ENCODE data around the gene TRIM5.
"Not testable (repeated sequence)": the region's sequence is repeated elsewhere in the genome, so short reads cannot be mapped to it uniquely, and the experiment has no call there.

The TRIM5 gene

GRCh38 chr11:5689551-5689983 is 4.7 kb upstream of the TRIM5 start, which contains the start of gene TRIM22:
TRIM22 (plus strand) TSS chr11:5689790; CDS start chr11:5696233, 6,443 bp downstream.
- DNase-seq (ENCODE audit: low read depth, low spot score) = peak; percentile 20

DNA sequence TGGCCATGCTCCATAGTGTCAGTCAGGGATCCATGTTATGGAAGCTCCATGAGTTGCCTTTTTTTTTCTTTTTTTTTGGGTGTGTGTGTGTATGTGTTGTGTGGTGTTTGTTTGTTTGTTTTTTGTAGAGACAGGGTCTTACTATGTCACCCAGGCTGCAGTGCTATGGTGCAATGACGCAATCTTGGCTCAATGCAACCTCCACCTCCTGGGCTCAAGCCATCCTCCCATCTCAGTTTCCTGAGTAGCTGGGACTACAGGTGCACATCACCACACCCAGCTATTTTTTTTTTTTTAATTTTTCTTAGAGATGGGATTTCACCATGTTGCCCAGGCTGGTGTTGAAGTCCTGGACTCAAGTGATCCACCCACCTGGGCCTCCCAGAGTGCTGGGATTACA is 3.6 kb upstream of the TRIM5 start:
- DNase-seq (ENCODE audit: low read depth, low spot score) = no peak

DNA sequence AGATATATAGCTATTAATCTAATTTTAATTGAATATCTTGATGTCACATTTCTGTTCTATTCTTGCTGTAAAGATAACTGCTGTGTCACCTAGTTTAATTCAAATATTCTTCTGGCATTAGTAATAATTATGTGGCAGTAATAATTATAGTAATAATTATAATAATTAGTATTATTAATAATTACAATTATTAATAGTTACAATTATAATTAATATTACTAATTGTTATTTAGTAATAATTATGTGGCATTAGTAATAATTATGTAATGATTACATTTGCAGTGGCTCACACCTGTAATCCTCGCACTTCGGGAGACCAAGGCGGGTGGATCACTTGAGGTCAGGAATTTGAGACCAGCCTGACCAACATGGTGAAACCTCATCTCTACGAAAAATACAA is 1.6 kb upstream of the TRIM5 start:
- DNase-seq (ENCODE audit: low read depth, low spot score) = no peak

DNA sequence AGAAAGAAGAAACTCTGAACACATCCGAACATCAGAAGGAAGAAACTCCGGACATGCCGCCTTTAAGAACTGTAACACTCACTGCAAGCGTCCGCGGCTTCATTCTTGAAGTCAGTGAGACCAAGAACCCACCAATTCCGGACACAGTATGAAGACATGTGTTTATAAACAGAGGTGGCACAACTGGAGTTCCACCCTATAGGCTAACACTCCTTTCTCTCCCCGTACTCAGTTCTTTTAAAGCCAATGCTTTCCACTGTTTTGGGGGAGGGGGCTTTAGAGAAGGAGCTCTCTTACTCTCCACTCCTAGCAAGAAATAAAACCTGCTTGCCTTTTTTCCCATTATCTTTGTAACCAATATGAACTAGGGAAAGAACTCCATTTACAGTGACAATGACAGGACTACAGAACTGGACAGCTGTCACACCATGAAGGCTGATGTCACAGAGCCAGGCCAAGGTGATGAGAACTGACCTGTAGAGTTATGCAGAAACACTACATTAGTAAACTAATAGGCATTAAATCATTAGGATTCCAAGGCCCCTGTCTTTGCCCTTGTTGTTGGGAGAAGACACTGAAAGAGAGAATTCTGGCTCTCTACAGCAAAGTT is 733 bp downstream of the TRIM5 start:
- no peak for DNase-seq (ENCODE audit: low read depth, low spot score)

GRCh38 chr11:5683620-5684019 is 1.3 kb downstream of the TRIM5 start:
- not testable (repeated sequence) for DNase-seq (ENCODE audit: low read depth, low spot score)

DNA sequence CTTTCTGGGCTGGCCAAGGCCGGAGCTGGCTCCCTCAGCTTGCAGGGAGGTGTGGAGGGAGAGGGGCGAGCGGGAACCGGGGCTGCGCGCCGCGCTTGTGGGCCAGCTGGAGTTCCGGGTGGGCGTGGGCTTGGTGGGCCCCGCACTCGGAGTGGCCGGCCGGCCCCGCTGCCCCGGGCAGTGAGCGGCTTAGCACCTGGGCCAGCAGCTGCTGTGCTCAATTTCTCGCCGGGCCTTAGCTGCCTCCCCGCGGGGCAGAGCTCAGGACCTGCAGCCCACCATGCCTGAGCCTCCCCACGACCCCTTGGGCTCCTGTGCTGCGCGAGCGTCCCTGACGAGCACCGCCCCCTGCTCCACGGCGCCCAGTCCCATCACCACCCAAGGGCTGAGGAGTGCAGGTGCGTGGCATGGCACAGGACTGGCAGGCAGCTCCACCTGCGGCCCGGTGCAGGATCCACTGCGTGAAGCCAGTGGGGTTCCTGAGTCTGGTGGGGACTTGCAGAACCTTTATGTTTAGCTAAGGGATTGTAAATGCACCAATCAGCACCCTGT is 1.9 kb downstream of the TRIM5 start:
- DNase-seq (ENCODE audit: low read depth, low spot score) = not testable (repeated sequence)

DNA sequence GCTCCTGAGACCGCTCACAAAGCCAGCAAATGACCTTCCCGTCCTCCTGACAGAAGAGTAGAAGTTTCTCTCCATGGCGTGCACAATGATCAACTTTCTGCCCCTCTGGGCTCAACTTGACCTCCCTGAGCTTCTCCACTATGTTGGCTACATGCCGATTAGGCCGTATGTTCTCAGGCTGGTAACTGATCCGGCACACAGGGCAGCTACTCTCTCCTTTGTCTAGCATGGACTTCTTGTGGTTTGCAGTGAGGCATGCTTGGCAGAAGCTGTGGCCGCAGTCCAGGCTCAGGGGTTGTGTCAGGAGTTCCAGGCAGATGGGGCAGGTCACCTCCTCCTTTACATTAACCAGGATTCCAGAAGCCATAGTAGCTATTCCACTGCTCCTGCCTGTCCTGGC is 5.1 kb downstream of the TRIM5 start:
- no peak for DNase-seq (ENCODE audit: low read depth, low spot score)

- DNase-seq (ENCODE audit: low read depth, low spot score) = no peak
Measured at GRCh38 chr11:5674391-5674790, 10.5 kb downstream of the TRIM5 start.

DNA sequence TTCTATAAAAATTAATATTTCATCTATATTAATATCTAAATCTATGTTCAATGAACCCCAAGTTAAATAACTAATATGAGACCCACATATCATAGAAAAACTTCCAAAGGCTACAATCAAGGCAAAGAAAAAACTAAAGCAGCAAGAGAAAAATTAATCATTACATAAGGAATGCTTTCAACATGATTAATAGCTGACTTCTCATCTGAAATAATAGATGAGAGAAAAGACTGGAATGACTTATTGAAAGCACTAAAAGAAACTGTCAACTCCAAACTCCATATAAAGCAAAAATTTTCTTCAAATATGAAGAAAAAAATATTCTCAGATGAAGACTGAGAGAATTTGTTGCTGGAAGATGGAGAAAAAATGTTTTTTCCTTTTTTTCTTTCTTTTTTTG is 13.0 kb downstream of the TRIM5 start:
- no peak for DNase-seq (ENCODE audit: low read depth, low spot score)

DNA sequence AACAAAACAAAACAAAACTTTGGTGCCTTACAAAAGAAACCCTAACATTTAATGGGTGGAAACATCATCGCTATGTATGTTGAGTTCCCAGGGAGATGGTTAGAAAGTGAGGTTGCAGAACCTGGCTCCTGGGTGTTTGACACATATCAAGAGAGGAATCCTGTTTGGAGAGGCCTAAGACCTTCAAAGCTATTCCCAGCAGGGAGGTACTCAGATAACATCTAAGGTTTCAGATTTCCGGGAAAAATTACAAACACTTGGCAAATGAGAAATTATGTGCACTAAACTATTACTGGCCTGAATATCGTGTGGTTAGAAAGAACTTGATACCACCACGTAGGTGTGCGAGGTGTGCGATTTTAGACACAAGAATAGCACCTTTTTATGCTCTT is 18.5 kb downstream of the TRIM5 start:
- DNase-seq (ENCODE audit: low read depth, low spot score) = no peak

DNA sequence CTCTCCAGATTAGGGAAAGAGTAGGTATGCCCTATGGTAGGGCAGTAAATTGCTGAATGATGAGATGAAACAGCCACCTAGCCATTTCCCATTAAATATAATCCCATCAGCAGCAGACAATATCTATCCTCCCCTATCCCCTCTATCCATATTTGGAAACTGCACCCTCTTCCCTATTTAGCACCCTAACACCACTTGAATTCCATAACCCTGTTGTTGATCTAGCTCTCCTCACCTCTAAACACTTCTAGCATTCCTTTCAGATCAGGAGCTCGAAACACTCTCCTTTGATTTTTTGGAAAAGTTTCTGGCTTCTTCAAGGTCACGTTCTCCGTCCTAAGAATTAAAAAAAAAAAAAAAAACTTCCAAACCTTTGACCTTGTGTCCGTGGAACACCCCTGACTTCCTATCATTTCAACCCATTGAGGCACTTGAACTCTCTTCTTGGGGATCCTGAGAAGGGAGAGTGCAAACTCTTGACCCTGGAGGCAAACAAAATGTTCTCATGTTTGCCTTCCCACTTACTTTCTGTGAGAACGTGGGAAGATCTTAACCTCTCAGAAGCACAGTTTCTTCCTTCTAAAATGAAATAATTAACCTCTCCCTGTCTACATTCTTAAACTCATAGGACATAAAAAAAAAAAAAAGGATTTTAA is 19.0 kb downstream of the TRIM5 start:
- DNase-seq (ENCODE audit: low read depth, low spot score) = no peak

DNA sequence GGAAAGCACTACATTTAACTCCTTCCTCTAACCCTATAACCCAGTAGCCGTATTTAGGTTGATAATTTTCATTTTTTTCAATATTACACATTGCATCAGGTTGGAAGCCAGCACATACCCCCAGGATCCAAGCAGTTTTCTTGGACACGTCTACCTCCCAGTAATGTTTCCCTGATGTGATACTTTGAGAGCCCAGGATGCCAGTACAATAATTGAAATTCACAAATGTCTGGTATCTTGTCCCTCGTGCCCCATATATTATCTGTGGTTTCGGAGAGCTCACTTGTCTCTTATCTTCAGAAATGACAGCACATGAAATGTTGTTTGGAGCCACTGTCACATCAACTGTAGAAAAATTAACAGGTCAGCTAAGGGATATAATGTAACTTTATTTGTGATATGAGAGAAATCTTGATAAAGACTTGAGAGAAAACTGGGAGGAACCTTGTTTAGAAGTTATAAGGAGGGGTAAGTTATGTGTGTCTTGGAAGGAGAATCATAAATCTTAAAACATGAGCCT is 19.8 kb downstream of the TRIM5 start:
- DNase-seq (ENCODE audit: low read depth, low spot score) = no peak

DNA sequence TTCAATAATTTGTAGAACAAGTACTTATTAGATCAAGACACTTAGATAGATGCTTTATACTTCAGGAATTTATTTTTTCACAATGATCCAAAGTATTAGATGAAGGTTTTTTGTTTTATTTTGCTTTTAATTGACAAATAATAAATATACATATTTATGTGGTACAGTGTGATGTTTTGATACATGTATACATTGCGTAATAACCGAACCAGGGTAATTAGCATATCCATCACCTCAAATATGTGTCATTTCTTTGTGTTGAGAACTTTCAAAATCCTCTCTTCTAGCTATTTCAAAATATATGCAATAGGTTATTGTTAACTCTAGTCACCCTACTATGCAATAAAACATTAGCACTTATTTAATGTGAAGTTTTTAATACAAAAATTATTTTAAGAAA is 21.4 kb downstream of the TRIM5 start:
- no peak for DNase-seq (ENCODE audit: low read depth, low spot score)

DNA sequence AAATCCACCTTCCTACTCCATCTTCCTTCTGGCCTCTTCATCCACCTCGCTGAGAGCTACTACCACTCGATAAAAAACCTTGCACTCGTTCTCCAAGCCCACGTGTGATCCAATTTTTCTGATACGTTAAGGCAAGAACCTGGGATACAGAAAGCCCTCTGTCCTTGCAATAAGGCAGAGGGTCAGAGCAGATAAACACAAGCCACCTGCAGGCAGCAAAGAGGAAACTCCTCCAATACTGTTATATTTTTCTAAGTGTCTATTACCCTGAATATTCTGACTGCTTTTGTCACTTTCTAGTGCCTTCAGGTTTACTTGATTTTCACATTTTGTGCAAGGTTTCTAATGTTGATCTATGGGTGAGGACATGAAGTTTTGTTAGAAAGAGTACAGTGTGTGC is 26.6 kb downstream of the TRIM5 start:
- DNase-seq (ENCODE audit: low read depth, low spot score) = no peak

- not testable (repeated sequence) for DNase-seq (ENCODE audit: low read depth, low spot score)
Measured at GRCh38 chr11:5656956-5657355, 27.9 kb downstream of the TRIM5 start.

DNA sequence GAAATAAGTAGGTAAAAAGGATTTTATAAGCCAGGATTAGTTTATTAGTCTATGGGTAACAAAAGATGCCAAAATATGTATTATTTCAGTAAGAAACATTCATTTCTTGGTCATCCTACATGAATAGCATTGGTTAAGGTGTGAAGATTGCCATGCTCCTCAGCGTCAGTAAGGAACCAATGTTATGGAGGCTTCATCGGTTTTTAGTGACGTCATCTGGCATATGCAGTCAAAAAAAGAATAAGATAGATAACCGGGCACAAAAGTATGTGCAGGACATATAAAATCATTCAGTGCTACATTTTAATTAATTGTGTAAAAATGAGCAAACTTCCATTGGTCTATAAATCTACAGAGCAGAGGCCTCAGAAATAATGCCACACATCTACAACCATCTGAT is 29.4 kb downstream of the TRIM5 start:
- no peak for DNase-seq (ENCODE audit: low read depth, low spot score)

DNA sequence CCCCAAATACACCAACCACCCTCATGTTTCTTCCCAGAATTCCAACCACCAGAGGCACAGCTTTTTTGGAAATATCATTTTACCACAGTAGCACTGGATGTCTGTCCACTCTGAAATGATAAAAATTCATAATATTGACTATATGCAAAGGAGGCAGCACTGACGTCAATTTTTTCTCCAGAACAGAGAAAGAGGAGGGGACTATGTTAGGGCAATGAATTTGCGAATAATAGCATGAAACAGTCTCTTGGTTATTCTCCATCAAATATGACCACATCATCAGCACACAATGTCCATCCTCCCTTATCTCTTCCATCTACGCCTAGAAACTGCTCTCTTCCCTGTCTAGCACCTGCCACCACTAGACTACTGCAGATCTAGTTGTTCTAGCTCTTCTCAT is 38.7 kb downstream of the TRIM5 start:
- DNase-seq (ENCODE audit: low read depth, low spot score) = no peak

DNA sequence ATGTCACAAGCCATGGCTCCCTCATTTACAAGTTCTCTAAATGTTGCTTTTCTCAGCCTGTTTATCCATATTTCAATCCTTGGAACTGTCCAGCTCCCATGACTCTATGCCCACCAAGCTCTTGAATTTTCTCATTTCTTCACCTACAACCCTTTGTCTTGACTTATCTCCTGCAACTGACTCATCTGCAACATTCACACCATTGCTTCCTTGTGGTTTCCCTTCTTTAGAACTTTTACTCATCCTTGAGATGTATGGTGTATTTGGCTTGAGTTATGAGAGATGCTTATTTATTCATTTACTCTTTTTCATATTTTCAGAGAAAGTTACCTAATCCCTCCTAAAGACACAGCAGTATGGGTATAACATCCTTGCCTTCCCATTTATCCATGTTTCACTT is 41.3 kb downstream of the TRIM5 start:
- no peak for DNase-seq (ENCODE audit: low read depth, low spot score)

DNA sequence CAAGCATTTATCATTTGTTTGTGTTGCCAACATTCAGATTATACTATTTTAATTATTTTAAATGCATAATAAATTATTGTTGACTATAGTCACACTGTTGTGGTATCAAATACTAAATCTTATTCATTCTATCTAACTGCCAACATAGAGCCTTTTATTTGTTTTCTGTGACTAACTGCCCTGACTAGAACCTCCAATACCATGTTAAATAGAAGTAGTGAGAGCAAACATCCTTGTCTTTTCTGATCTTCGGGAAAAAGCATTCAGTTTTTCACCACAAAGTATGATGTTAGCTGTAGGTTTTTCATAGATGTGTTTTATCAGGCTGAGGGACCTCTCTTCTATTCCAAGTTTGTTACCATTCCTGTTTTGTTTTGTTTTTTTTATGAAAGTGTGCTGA is 44.9 kb downstream of the TRIM5 start:
- DNase-seq (ENCODE audit: low read depth, low spot score) = no peak

- no peak for DNase-seq (ENCODE audit: low read depth, low spot score)
Measured at GRCh38 chr11:5631969-5632635, 52.8 kb downstream of the TRIM5 start.

GRCh38 chr11:5631417-5631816 is 53.5 kb downstream of the TRIM5 start:
- no peak for DNase-seq (ENCODE audit: low read depth, low spot score)

GRCh38 chr11:5626196-5626595 is 58.7 kb downstream of the TRIM5 start:
- no peak for DNase-seq (ENCODE audit: low read depth, low spot score)

GRCh38 chr11:5625281-5625680 is 59.6 kb downstream of the TRIM5 start:
- DNase-seq (ENCODE audit: low read depth, low spot score) = no peak

Data from activated CD4-positive, CD25-positive, alpha-beta regulatory T cell treated with anti-CD3 and anti-CD28 coated beads, Interleukin-2, amount 50 U/mL, for 16 hours (primary cell).